ENCODE data around the gene SLC22A23.
"Not testable (repeated sequence)": the region's sequence is repeated elsewhere in the genome, so short reads cannot be mapped to it uniquely, and the experiment has no call there.

SLC22A23 gene

GRCh38 chr6:3259491-3259958, 197.3 kb downstream of the SLC22A23 start:
- DNase-seq: no peak

- peak; percentile 87 for DNase-seq
Measured at GRCh38 chr6:3258720-3259490, 197.9 kb downstream of the SLC22A23 start, which contains the start of gene PSMG4. PSMG4 (plus strand) TSS chr6:3258947; CDS start chr6:3259023, 76 bp downstream.

GRCh38 chr6:3258201-3258600, 198.6 kb downstream of the SLC22A23 start:
- DNase-seq: no peak

GRCh38 chr6:3253597-3253961, 203.3 kb downstream of the SLC22A23 start:
- no peak for DNase-seq

- DNase-seq: no peak
Measured at GRCh38 chr6:3252861-3253596, 203.8 kb downstream of the SLC22A23 start.

- DNase-seq: peak; percentile 54
Measured at GRCh38 chr6:3252369-3252768, 204.5 kb downstream of the SLC22A23 start.

GRCh38 chr6:3251462-3252314, 205.2 kb downstream of the SLC22A23 start:
- peak; percentile 63 for DNase-seq

- no peak for DNase-seq
Measured at GRCh38 chr6:3250231-3250675, 206.6 kb downstream of the SLC22A23 start.

- DNase-seq: no peak
Measured at GRCh38 chr6:3249821-3250220, 207.0 kb downstream of the SLC22A23 start.

- peak; percentile 58 for DNase-seq
Measured at GRCh38 chr6:3247255-3248146, 209.3 kb downstream of the SLC22A23 start.

GRCh38 chr6:3245216-3245615, 211.6 kb downstream of the SLC22A23 start:
- DNase-seq: no peak

- not testable (repeated sequence) for DNase-seq
Measured at GRCh38 chr6:3244832-3245161, 212.1 kb downstream of the SLC22A23 start.

- no peak for DNase-seq
Measured at GRCh38 chr6:3244003-3244831, 212.6 kb downstream of the SLC22A23 start.

GRCh38 chr6:3242768-3243167, 214.1 kb downstream of the SLC22A23 start:
- no peak for DNase-seq

GRCh38 chr6:3241745-3242144, 215.1 kb downstream of the SLC22A23 start:
- not testable (repeated sequence) for DNase-seq

- DNase-seq: no peak
Measured at GRCh38 chr6:3240595-3240994, 216.3 kb downstream of the SLC22A23 start.

GRCh38 chr6:3239110-3239830, 217.6 kb downstream of the SLC22A23 start:
- no peak for DNase-seq

- no peak for DNase-seq
Measured at GRCh38 chr6:3237761-3238662, 218.8 kb downstream of the SLC22A23 start.

- DNase-seq: no peak
Measured at GRCh38 chr6:3236005-3236404, 220.8 kb downstream of the SLC22A23 start.
